HG03558 (cell line): ENCODE measurements around the gene TBR1.

ENCODE experiments used
- ATAC-seq: cut with Tn5 transposase; IDR thresholded peaks from one replicate; pipeline ENCODE4 v1.9.1; 2021; ENCODE audit warnings: moderate number of reproducible peaks; ENCODE audit not compliant: unreplicated experiment; ENCODE audit errors: extremely low read depth

The TBR1 gene

GRCh38 chr2:161414042-161415033 is 1.8 kb upstream of the TBR1 start:
- ATAC-seq: no peak

- no peak for ATAC-seq
These were observed 787 bp upstream of the TBR1 start for GRCh38 chr2:161415034-161415986.

GRCh38 chr2:161416708-161417437 is 776 bp downstream of the TBR1 start:
- no peak for ATAC-seq

GRCh38 chr2:161417438-161418274 is 1.6 kb downstream of the TBR1 start:
- ATAC-seq: no peak

- ATAC-seq: no peak
These were observed 2.2 kb downstream of the TBR1 start for GRCh38 chr2:161418275-161418714.

GRCh38 chr2:161418715-161419637 is 2.9 kb downstream of the TBR1 start:
- no peak for ATAC-seq

GRCh38 chr2:161419638-161420190 is 3.6 kb downstream of the TBR1 start:
- no peak for ATAC-seq

GRCh38 chr2:161420406-161421074 is 4.4 kb downstream of the TBR1 start:
- no peak for ATAC-seq

- no peak for ATAC-seq
These were observed 5.6 kb downstream of the TBR1 start for GRCh38 chr2:161421686-161422085.

GRCh38 chr2:161422816-161423403 is 6.8 kb downstream of the TBR1 start:
- ATAC-seq: no peak

GRCh38 chr2:161423421-161424393 is 7.6 kb downstream of the TBR1 start:
- no peak for ATAC-seq

- ATAC-seq: no peak
These were observed 8.3 kb downstream of the TBR1 start for GRCh38 chr2:161424394-161424769.

GRCh38 chr2:161424891-161425727 is 9.0 kb downstream of the TBR1 start:
- ATAC-seq: no peak

- no peak for ATAC-seq
These were observed 9.8 kb downstream of the TBR1 start for GRCh38 chr2:161425728-161426454.
